ENCODE measurements around the gene USP21. TPM values are rescaled to one million over a fixed set of nuclear protein-coding genes. Genes with fewer than 3 reads are reported as not detected.

The USP21 gene
- total and polyA plus RNA-seq, 9 of the 15 experiments (the other 6 are each of a cell fraction or from before 2014, with no cell fraction given) = 4.9 to 52.4 (median 21.6) TPM

GRCh38 chr1:161159087-161159912 is at the start of gene USP21 (continued):
- TF ChIP-seq, protein P1, sequence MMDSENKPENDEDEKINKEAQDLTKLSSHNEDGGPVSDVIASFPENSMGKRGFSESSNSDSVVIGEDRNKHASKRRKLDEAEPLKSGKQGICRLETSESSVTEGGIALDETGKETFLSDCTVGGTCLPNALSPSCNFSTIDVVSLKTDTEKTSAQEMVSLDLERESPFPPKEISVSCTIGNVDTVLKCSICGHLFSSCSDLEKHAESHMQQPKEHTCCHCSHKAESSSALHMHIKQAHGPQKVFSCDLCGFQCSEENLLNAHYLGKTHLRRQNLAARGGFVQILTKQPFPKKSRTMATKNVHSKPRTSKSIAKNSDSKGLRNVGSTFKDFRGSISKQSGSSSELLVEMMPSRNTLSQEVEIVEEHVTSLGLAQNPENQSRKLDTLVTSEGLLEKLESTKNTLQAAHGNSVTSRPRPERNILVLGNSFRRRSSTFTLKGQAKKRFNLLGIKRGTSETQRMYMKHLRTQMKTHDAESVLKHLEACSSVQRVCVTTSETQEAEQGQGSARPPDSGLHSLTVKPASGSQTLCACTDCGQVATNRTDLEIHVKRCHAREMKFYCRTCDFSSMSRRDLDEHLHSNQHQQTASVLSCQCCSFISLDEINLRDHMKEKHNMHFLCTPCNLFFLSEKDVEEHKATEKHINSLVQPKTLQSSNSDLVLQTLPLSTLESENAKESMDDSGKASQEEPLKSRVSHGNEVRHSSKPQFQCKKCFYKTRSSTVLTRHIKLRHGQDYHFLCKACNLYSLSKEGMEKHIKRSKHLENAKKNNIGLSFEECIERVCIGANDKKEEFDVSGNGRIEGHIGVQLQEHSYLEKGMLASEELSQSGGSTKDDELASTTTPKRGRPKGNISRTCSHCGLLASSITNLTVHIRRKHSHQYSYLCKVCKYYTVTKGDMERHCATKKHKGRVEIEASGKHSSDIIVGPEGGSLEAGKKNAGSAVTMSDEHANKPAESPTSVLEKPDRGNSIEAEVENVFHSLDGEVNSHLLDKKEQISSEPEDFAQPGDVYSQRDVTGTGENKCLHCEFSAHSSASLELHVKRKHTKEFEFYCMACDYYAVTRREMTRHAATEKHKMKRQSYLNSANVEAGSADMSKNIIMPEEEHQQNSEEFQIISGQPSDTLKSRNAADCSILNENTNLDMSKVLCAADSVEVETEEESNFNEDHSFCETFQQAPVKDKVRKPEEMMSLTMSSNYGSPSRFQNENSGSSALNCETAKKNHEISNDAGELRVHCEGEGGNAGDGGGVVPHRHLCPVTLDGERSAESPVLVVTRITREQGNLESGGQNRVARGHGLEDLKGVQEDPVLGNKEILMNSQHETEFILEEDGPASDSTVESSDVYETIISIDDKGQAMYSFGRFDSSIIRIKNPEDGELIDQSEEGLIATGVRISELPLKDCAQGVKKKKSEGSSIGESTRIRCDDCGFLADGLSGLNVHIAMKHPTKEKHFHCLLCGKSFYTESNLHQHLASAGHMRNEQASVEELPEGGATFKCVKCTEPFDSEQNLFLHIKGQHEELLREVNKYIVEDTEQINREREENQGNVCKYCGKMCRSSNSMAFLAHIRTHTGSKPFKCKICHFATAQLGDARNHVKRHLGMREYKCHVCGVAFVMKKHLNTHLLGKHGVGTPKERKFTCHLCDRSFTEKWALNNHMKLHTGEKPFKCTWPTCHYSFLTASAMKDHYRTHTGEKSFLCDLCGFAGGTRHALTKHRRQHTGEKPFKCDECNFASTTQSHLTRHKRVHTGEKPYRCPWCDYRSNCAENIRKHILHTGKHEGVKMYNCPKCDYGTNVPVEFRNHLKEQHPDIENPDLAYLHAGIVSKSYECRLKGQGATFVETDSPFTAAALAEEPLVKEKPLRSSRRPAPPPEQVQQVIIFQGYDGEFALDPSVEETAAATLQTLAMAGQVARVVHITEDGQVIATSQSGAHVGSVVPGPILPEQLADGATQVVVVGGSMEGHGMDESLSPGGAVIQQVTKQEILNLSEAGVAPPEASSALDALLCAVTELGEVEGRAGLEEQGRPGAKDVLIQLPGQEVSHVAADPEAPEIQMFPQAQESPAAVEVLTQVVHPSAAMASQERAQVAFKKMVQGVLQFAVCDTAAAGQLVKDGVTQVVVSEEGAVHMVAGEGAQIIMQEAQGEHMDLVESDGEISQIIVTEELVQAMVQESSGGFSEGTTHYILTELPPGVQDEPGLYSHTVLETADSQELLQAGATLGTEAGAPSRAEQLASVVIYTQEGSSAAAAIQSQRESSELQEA (IDR thresholded peaks at IDR 0.05; ENCODE audit: low read depth) = peak; percentile 45; the same call in 1 of the 2 replicates
- no peak for TF ChIP-seq HMG20B (CRISPR knock-in tag; IDR thresholded peaks at IDR 0.05)
- peak; percentile 88 for TF ChIP-seq RFX1 (IDR thresholded peaks at IDR 0.05)
- TF ChIP-seq BRCA1 (IDR thresholded peaks at IDR 0.05) = no peak
- TF ChIP-seq BRCA1 (CRISPR knock-in tag; IDR thresholded peaks at IDR 0.05) = no peak
- TF ChIP-seq SRSF3 (IDR thresholded peaks at IDR 0.05; ENCODE audit: insufficient read depth, low read length) = no peak
- TF ChIP-seq, protein P2, sequence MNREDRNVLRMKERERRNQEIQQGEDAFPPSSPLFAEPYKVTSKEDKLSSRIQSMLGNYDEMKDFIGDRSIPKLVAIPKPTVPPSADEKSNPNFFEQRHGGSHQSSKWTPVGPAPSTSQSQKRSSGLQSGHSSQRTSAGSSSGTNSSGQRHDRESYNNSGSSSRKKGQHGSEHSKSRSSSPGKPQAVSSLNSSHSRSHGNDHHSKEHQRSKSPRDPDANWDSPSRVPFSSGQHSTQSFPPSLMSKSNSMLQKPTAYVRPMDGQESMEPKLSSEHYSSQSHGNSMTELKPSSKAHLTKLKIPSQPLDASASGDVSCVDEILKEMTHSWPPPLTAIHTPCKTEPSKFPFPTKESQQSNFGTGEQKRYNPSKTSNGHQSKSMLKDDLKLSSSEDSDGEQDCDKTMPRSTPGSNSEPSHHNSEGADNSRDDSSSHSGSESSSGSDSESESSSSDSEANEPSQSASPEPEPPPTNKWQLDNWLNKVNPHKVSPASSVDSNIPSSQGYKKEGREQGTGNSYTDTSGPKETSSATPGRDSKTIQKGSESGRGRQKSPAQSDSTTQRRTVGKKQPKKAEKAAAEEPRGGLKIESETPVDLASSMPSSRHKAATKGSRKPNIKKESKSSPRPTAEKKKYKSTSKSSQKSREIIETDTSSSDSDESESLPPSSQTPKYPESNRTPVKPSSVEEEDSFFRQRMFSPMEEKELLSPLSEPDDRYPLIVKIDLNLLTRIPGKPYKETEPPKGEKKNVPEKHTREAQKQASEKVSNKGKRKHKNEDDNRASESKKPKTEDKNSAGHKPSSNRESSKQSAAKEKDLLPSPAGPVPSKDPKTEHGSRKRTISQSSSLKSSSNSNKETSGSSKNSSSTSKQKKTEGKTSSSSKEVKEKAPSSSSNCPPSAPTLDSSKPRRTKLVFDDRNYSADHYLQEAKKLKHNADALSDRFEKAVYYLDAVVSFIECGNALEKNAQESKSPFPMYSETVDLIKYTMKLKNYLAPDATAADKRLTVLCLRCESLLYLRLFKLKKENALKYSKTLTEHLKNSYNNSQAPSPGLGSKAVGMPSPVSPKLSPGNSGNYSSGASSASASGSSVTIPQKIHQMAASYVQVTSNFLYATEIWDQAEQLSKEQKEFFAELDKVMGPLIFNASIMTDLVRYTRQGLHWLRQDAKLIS (CRISPR knock-in tag; IDR thresholded peaks at IDR 0.05) = peak; percentile 74; the same call in 1 of the 2 replicates
- TF ChIP-seq CCAR2 (IDR thresholded peaks at IDR 0.05; ENCODE audit: low read depth, low read length) = no peak
- no peak for TF ChIP-seq PTRF (tag; IDR thresholded peaks at IDR 0.05)
- TF ChIP-seq, protein P3, sequence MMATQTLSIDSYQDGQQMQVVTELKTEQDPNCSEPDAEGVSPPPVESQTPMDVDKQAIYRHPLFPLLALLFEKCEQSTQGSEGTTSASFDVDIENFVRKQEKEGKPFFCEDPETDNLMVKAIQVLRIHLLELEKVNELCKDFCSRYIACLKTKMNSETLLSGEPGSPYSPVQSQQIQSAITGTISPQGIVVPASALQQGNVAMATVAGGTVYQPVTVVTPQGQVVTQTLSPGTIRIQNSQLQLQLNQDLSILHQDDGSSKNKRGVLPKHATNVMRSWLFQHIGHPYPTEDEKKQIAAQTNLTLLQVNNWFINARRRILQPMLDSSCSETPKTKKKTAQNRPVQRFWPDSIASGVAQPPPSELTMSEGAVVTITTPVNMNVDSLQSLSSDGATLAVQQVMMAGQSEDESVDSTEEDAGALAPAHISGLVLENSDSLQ (IDR thresholded peaks at IDR 0.05) = no peak
- TF ChIP-seq MAFF (IDR thresholded peaks at IDR 0.05; ENCODE audit: low read length) = no peak
- no peak for TF ChIP-seq HEY1 (CRISPR knock-in tag; IDR thresholded peaks at IDR 0.05; ENCODE audit: borderline replicate concordance)
- no peak for TF ChIP-seq ZNF134 (CRISPR knock-in tag; conservative IDR thresholded peaks at IDR 0.05)
- no peak for TF ChIP-seq ZNF551 (CRISPR knock-in tag; IDR thresholded peaks at IDR 0.05)
